Ishikawa (cell line): ENCODE results near the gene TLE6.

Experiments
- CEBPB ChIP-seq: IDR thresholded peaks from 2 replicates; pipeline ENCODE4 v1.6.1; 2012
- EP300 ChIP-seq: IDR thresholded peaks from 2 replicates; pipeline ENCODE4 v1.6.1; 2012; ENCODE audit warnings: borderline replicate concordance
- RAD21 ChIP-seq: IDR thresholded peaks from 2 replicates; pipeline ENCODE4 v1.6.1; 2012; ENCODE audit warnings: low read depth
- TAF1 ChIP-seq: IDR thresholded peaks from 2 replicates; pipeline ENCODE4 v1.6.1; 2012; ENCODE audit warnings: low read depth, mild to moderate bottlenecking
- TCF12 ChIP-seq: IDR thresholded peaks from 2 replicates; pipeline ENCODE4 v1.6.1; 2012; ENCODE audit warnings: low read depth
- TEAD4 ChIP-seq: IDR thresholded peaks from 2 replicates; pipeline ENCODE4 v1.6.1; 2012
- YY1 ChIP-seq: IDR thresholded peaks from 2 replicates; pipeline ENCODE4 v1.6.1; 2012; ENCODE audit warnings: low read depth
- TF ChIP-seq, protein P1 (sequence below): IDR thresholded peaks from 2 replicates; pipeline ENCODE4 v1.6.1; 2012
- TF ChIP-seq, protein P2 (sequence below): IDR thresholded peaks from 2 replicates; pipeline ENCODE4 v1.6.1; 2012; ENCODE audit warnings: low read depth, mild to moderate bottlenecking
- TF ChIP-seq, protein P3 (sequence below): IDR thresholded peaks from 2 replicates; pipeline ENCODE4 v1.6.1; 2012

DNA sequence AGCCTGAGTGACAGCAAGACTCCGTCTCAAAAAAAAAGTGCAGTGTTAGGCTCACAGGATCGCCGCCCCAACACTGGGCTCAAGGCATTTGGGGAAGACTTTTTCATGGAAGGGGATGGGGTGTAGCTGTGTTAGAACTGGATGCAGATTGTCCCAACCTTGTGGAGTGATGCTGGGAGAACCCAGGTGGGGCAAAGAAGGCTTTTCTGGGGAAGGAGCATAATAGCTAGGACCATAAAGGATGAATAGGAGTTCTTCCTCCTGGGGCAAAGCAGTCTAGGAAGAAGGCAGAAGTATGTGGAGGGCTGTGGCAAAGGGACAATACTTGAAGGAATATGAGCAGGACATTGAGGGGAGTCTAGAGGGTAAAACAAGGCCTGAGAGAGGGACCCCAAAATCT is 11.2 kb downstream of the TLE6 start:
- TF ChIP-seq CEBPB: no peak
- TF ChIP-seq, protein P1, sequence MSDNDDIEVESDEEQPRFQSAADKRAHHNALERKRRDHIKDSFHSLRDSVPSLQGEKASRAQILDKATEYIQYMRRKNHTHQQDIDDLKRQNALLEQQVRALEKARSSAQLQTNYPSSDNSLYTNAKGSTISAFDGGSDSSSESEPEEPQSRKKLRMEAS: no peak
- TF ChIP-seq, protein P2, sequence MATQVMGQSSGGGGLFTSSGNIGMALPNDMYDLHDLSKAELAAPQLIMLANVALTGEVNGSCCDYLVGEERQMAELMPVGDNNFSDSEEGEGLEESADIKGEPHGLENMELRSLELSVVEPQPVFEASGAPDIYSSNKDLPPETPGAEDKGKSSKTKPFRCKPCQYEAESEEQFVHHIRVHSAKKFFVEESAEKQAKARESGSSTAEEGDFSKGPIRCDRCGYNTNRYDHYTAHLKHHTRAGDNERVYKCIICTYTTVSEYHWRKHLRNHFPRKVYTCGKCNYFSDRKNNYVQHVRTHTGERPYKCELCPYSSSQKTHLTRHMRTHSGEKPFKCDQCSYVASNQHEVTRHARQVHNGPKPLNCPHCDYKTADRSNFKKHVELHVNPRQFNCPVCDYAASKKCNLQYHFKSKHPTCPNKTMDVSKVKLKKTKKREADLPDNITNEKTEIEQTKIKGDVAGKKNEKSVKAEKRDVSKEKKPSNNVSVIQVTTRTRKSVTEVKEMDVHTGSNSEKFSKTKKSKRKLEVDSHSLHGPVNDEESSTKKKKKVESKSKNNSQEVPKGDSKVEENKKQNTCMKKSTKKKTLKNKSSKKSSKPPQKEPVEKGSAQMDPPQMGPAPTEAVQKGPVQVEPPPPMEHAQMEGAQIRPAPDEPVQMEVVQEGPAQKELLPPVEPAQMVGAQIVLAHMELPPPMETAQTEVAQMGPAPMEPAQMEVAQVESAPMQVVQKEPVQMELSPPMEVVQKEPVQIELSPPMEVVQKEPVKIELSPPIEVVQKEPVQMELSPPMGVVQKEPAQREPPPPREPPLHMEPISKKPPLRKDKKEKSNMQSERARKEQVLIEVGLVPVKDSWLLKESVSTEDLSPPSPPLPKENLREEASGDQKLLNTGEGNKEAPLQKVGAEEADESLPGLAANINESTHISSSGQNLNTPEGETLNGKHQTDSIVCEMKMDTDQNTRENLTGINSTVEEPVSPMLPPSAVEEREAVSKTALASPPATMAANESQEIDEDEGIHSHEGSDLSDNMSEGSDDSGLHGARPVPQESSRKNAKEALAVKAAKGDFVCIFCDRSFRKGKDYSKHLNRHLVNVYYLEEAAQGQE: no peak
- TF ChIP-seq, protein P3, sequence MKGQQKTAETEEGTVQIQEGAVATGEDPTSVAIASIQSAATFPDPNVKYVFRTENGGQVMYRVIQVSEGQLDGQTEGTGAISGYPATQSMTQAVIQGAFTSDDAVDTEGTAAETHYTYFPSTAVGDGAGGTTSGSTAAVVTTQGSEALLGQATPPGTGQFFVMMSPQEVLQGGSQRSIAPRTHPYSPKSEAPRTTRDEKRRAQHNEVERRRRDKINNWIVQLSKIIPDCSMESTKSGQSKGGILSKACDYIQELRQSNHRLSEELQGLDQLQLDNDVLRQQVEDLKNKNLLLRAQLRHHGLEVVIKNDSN: no peak
- TF ChIP-seq YY1: no peak
- no peak for TF ChIP-seq TCF12
- no peak for TF ChIP-seq TEAD4
- no peak for TF ChIP-seq RAD21
- no peak for TF ChIP-seq EP300
- TF ChIP-seq TAF1: no peak
